ENCODE measurements around the gene STARD3NL. TPM values are rescaled to one million over a fixed set of nuclear protein-coding genes. Genes with fewer than 3 reads are reported as not detected.

Gene STARD3NL
- total RNA-seq, 1 donor from 2014 or later, result 21.8 TPM

GRCh38 chr7:38178695-38179344 lies 775 bp downstream of the STARD3NL start:
- DNase-seq (no peak), ATAC-seq (ENCODE audit: poor library complexity) (peak; percentile 44)
- intact Hi-C loops (cut with DNase I), result no loop called here

GRCh38 chr7:38179776-38180226 lies 1.8 kb downstream of the STARD3NL start:
- intact Hi-C loops (cut with DNase I), result no loop called here
- DNase-seq, result no peak
- ATAC-seq (ENCODE audit: poor library complexity), result no peak

- no peak for ATAC-seq (ENCODE audit: poor library complexity)
- intact Hi-C loops (cut with DNase I), result no loop called here
- no peak for DNase-seq
These were observed 3.1 kb downstream of the STARD3NL start for GRCh38 chr7:38181111-38181510.

GRCh38 chr7:38182450-38182849 lies 4.4 kb downstream of the STARD3NL start:
- ATAC-seq (ENCODE audit: poor library complexity), result no peak
- intact Hi-C loops (cut with DNase I), result no loop called here

GRCh38 chr7:38185395-38186307 lies 7.6 kb downstream of the STARD3NL start:
- DNase-seq, result no peak
- ATAC-seq (ENCODE audit: poor library complexity), result peak; percentile 27
- intact Hi-C loops (cut with DNase I), result no loop called here

More at GRCh38 chr7:38182450-38182849, 4.4 kb downstream of the STARD3NL start:
- DNase-seq, result no peak

- no peak for DNase-seq
- intact Hi-C loops (cut with DNase I), result no loop called here
- ATAC-seq (ENCODE audit: poor library complexity), result no peak
These were observed 8.7 kb downstream of the STARD3NL start for GRCh38 chr7:38186593-38187314.

- ATAC-seq (ENCODE audit: poor library complexity), result no peak
- DNase-seq, result no peak
- intact Hi-C loops (cut with DNase I), result no loop called here
These were observed 9.9 kb downstream of the STARD3NL start for GRCh38 chr7:38187794-38188440.

GRCh38 chr7:38189231-38189938 lies 11.3 kb downstream of the STARD3NL start:
- no peak for DNase-seq
- ATAC-seq (ENCODE audit: poor library complexity), result no peak
- intact Hi-C loops (cut with DNase I), result no loop called here

- intact Hi-C loops (cut with DNase I), result no loop called here
- no peak for ATAC-seq (ENCODE audit: poor library complexity)
- no peak for DNase-seq
These were observed 12.0 kb downstream of the STARD3NL start for GRCh38 chr7:38190011-38190410.

- intact Hi-C loops (cut with DNase I), result no loop called here
- DNase-seq (no peak), ATAC-seq (ENCODE audit: poor library complexity) (no peak)
These were observed 13.7 kb downstream of the STARD3NL start for GRCh38 chr7:38191791-38192190.

- no peak for DNase-seq
- ATAC-seq (ENCODE audit: poor library complexity), result no peak
- intact Hi-C loops (cut with DNase I), result no loop called here
These were observed 14.3 kb downstream of the STARD3NL start for GRCh38 chr7:38192327-38192726.

- no peak for ATAC-seq (ENCODE audit: poor library complexity)
- DNase-seq, result no peak
- intact Hi-C loops (cut with DNase I), result no loop called here
These were observed 18.0 kb downstream of the STARD3NL start for GRCh38 chr7:38195804-38196595.

GRCh38 chr7:38198366-38198765 lies 20.3 kb downstream of the STARD3NL start:
- intact Hi-C loops (cut with DNase I), result no loop called here
- no peak for ATAC-seq (ENCODE audit: poor library complexity)
- DNase-seq, result no peak

- intact Hi-C loops (cut with DNase I), result no loop called here
- ATAC-seq (ENCODE audit: poor library complexity) (no peak), DNase-seq (no peak)
These were observed 21.1 kb downstream of the STARD3NL start for GRCh38 chr7:38199154-38199553.

- intact Hi-C loops (cut with DNase I), result no loop called here
- ATAC-seq (ENCODE audit: poor library complexity) (no peak), DNase-seq (no peak)
These were observed 21.7 kb downstream of the STARD3NL start for GRCh38 chr7:38199782-38200181.

- ATAC-seq (ENCODE audit: poor library complexity) (no peak), DNase-seq (no peak)
- intact Hi-C loops (cut with DNase I), result no loop called here
These were observed 28.0 kb downstream of the STARD3NL start for GRCh38 chr7:38206071-38206470.

- ATAC-seq (ENCODE audit: poor library complexity) (no peak), DNase-seq (no peak)
- intact Hi-C loops (cut with DNase I), result no loop called here
These were observed 29.8 kb downstream of the STARD3NL start for GRCh38 chr7:38207843-38208242.

GRCh38 chr7:38211486-38211885 lies 33.4 kb downstream of the STARD3NL start:
- ATAC-seq (ENCODE audit: poor library complexity) (no peak), DNase-seq (no peak)
- intact Hi-C loops (cut with DNase I), result no loop called here
